SU-DHL-6 (cell line): ENCODE measurements around the gene COL13A1.

ENCODE experiments used
- H2AFZ ChIP-seq: fragments of 200-600 bp; sonication (generic); 2 replicates; pipeline ENCODE4 v1.6.1; 2014; ENCODE audit warnings: low read depth, mild to moderate bottlenecking, moderate library complexity, mixed read lengths, antibody characterized with exemption, low read length; ENCODE audit not compliant: severe bottlenecking
- H3F3A ChIP-seq: fragments of 200-600 bp; shearing (Covaris generic); 2 replicates; pipeline ENCODE4 v1.6.0; 2016; ENCODE audit warnings: antibody characterized with exemption, mild to moderate bottlenecking; ENCODE audit not compliant: insufficient read depth
- H3K27ac ChIP-seq: fragments of 200-600 bp; sonication (generic); 2 replicates; pipeline ENCODE4 v1.5.1; 2016; ENCODE audit warnings: low read depth, mild to moderate bottlenecking, low read length, moderate library complexity, mixed read lengths
- H3K27me3 ChIP-seq: fragments of 200-600 bp; sonication (generic), shearing (Covaris generic); 2 replicates; pipeline ENCODE4 v1.6.0; 2014; ENCODE audit warnings: mild to moderate bottlenecking, low read length
- H3K36me3 ChIP-seq: fragments of 200-600 bp; sonication (generic); 2 replicates; pipeline ENCODE4 v1.6.1; 2014; ENCODE audit warnings: mild to moderate bottlenecking, low read length, mixed read lengths
- H3K4me2 ChIP-seq: fragments of 300-600, 200-600 bp; shearing (Covaris generic), sonication (generic); 2 replicates; pipeline ENCODE4 v1.6.0; 2014; ENCODE audit warnings: low read length, low read depth, mild to moderate bottlenecking; ENCODE audit not compliant: poor library complexity, severe bottlenecking
- H3K4me3 ChIP-seq: fragments of 200-600 bp; sonication (generic); 2 replicates; pipeline ENCODE4 v1.5.1; 2014; ENCODE audit warnings: antibody characterized with exemption, low read length, mild to moderate bottlenecking, mixed read lengths; ENCODE audit not compliant: insufficient read depth, poor library complexity, severe bottlenecking
- H3K79me2 ChIP-seq: fragments of 200-600 bp; sonication (generic); 2 replicates; pipeline ENCODE4 v1.6.1; 2014; ENCODE audit warnings: mild to moderate bottlenecking, low read length, moderate library complexity; ENCODE audit not compliant: insufficient read depth
- H3K9ac ChIP-seq: fragments of 200-600 bp; sonication (generic); 2 replicates; pipeline ENCODE4 v1.7.0; 2014; ENCODE audit warnings: mild to moderate bottlenecking, low read length
- H3K9me2 ChIP-seq: fragments of 200-600 bp; sonication (generic); replicated peaks from 2 replicates; pipeline ENCODE4 v1.6.1; 2014; ENCODE audit warnings: low read length; ENCODE audit not compliant: insufficient read depth
- H3K9me3 ChIP-seq: fragments of 200-600 bp; sonication (generic); 2 replicates; pipeline ENCODE4 v1.6.1; 2014; ENCODE audit warnings: low read length, mixed read lengths; ENCODE audit not compliant: insufficient read depth
- H4K20me1 ChIP-seq: fragments of 200-600 bp; sonication (generic); 2 replicates; pipeline ENCODE4 v1.6.1; 2014; ENCODE audit warnings: low read depth, mild to moderate bottlenecking, antibody characterized with exemption, low read length, moderate library complexity, mixed read lengths
- CTCF ChIP-seq: fragments of 200-600 bp; sonication (generic); IDR thresholded peaks from one replicate; pipeline ENCODE4 v1.5.1; 2017; ENCODE audit warnings: antibody characterized with exemption, mild to moderate bottlenecking, low read length, moderate library complexity; ENCODE audit not compliant: insufficient read depth, poor library complexity, severe bottlenecking
- EZH2phosphoT487 ChIP-seq: fragments of 200-600 bp; sonication (generic), shearing (Covaris generic); conservative IDR thresholded peaks from 2 replicates; pipeline ENCODE4 v1.6.1; 2018; ENCODE audit warnings: mild to moderate bottlenecking, antibody characterized with exemption, low read length, moderate library complexity, mixed read lengths

The COL13A1 gene

GRCh38 chr10:69897999-69898398, 96.3 kb downstream of the COL13A1 start:
- Histone ChIP-seq H2AFZ (no peak overlapping the region), H3K9me2 (no peaks in the 10 kb centered on the region), H3K27ac (no peak overlapping the region), H3K27me3 (no peaks in the 10 kb centered on the region), H3K9me3 (no peaks in the 10 kb centered on the region), H3K36me3 (no peaks in the 10 kb centered on the region), H3F3A (no peaks in the 10 kb centered on the region), H3K79me2 (no peaks in the 10 kb centered on the region), H4K20me1 (no peaks in the 10 kb centered on the region), H3K9ac (no peak overlapping the region), H3K4me3 (no peak overlapping the region), H3K4me2 (no peak overlapping the region)
- TF ChIP-seq CTCF (no peak), EZH2phosphoT487 (no peak)

- no peaks in the 10 kb centered on the region for H3K9me2 ChIP-seq
- H4K20me1 ChIP-seq: no peaks in the 10 kb centered on the region
- H3K79me2 ChIP-seq: no peaks in the 10 kb centered on the region
- no peaks in the 10 kb centered on the region for H3K36me3 ChIP-seq
- no peak overlapping the region for H2AFZ ChIP-seq
- H3F3A ChIP-seq: no peaks in the 10 kb centered on the region
- H3K27me3 ChIP-seq: no peaks in the 10 kb centered on the region
- H3K9ac ChIP-seq: no peak overlapping the region
- no peak overlapping the region for H3K27ac ChIP-seq
- H3K9me3 ChIP-seq: no peaks in the 10 kb centered on the region
- no peak overlapping the region for H3K4me2 ChIP-seq
- TF ChIP-seq CTCF: no peak
- no peak for TF ChIP-seq EZH2phosphoT487
- H3K4me3 ChIP-seq: no peak overlapping the region
Measured at GRCh38 chr10:69898524-69898923, 96.8 kb downstream of the COL13A1 start.

DNA sequence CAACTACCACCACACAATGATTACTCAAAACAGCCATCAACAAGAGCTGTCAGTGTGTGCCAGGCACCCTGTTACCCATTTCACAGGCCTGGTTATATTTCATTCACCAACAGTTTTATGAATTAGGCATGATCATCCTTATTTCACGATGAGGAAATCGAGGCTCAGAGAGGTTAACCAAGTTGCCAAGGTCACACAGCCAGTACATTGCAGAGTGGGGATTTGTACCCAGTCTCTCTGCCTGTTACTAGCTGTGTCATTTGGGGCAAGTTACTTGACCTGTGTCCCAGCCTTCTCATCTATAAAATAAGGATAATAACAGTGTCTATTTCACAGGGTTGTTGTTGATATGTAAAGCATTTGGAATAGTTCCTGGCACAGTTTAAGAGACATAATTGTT, 97.2 kb downstream of the COL13A1 start:
- Histone ChIP-seq H3K9me3 (no peaks in the 10 kb centered on the region), H3F3A (no peaks in the 10 kb centered on the region), H3K9ac (no peak overlapping the region), H3K9me2 (no peaks in the 10 kb centered on the region), H4K20me1 (no peaks in the 10 kb centered on the region), H3K79me2 (no peaks in the 10 kb centered on the region), H3K27me3 (no peaks in the 10 kb centered on the region), H3K36me3 (no peaks in the 10 kb centered on the region), H3K4me3 (no peak overlapping the region), H3K27ac (no peak overlapping the region), H3K4me2 (no peak overlapping the region), H2AFZ (no peak overlapping the region)
- no peak for TF ChIP-seq EZH2phosphoT487
- TF ChIP-seq CTCF: no peak
